HEK293 (cell line): ENCODE data around the gene C6orf89.

ENCODE experiments used
- CTCF ChIA-PET: fragments of 350-600 bp; formaldehyde crosslinking; extraction: SDS; loops from one replicate; lab custom pipeline; 2021; ENCODE audit warnings: antibody characterized with exemption; lab: Yijun Ruan, JAX
- POLR2A ChIA-PET: fragments of 300-600 bp; formaldehyde crosslinking; extraction: SDS; loops from one replicate; lab custom pipeline; 2020; ENCODE audit warnings: antibody characterized with exemption, inconsistent platforms; lab: Yijun Ruan, JAX
- H3K27ac ChIP-seq: fragments of 200-500 bp; sonication (Bioruptor generic); 2 replicates; pipeline ENCODE4 v1.5.1; 2014; ENCODE audit warnings: low read depth, low read length, control low read depth, inconsistent platforms; ENCODE audit errors: extremely low read depth
- H3K36me3 ChIP-seq, 2 experiments: fragments of 200-500 bp in 1 of 2; sonication (Bioruptor generic) in 1 of 2; 1 replicate in 1 of 2; 2 replicates in 1 of 2; pipeline ENCODE4 v1.5.1; 2014 to 2017; ENCODE audit warnings: inconsistent platforms in 2 of 2, low read length in 2 of 2; ENCODE audit not compliant: control insufficient read depth in 2 of 2, insufficient read depth in 1 of 2
- H3K4me1 ChIP-seq: fragments of 200-500 bp; sonication (Bioruptor generic); 2 replicates; pipeline ENCODE4 v1.5.1; 2014; ENCODE audit warnings: mild to moderate bottlenecking, low read length, inconsistent platforms; ENCODE audit not compliant: control insufficient read depth, insufficient read depth
- H3K4me3 ChIP-seq: 2 replicates; pipeline ENCODE4 v1.5.1; 2011; ENCODE audit warnings: low read depth, mild to moderate bottlenecking, control low read depth, low read length, moderate library complexity
- H3K9me3 ChIP-seq: fragments of 200-500 bp; sonication (Bioruptor generic); 2 replicates; pipeline ENCODE4 v1.5.1; 2014; ENCODE audit warnings: low read depth, low read length, inconsistent platforms; ENCODE audit not compliant: control insufficient read depth, insufficient read depth
- ATF2 ChIP-seq: fragments of 450-650 bp; formaldehyde crosslinking; IDR thresholded peaks from 2 replicates; pipeline ENCODE4 v1.5.1; 2016; ENCODE audit warnings: missing biosample characterization, missing genetic modification characterization, low read depth
- EGR2 ChIP-seq: fragments of 450-650 bp; formaldehyde crosslinking; IDR thresholded peaks from 2 replicates; pipeline ENCODE4 v1.5.1; 2016; ENCODE audit warnings: low read depth, missing biosample characterization, missing genetic modification characterization
- KLF9 ChIP-seq: fragments of 450-650 bp; formaldehyde crosslinking; IDR thresholded peaks from 2 replicates; pipeline ENCODE4 v1.5.1; 2016; ENCODE audit warnings: missing biosample characterization, missing genetic modification characterization, low read depth
- PRDM4 ChIP-seq: fragments of 450-650 bp; formaldehyde crosslinking; IDR thresholded peaks from 2 replicates; pipeline ENCODE4 v1.5.1; 2017; ENCODE audit warnings: missing biosample characterization, missing genetic modification characterization
- REPIN1 ChIP-seq: fragments of 450-650 bp; formaldehyde crosslinking; IDR thresholded peaks from 2 replicates; pipeline ENCODE4 v1.5.1; 2017; ENCODE audit warnings: missing biosample characterization, missing genetic modification characterization, low read depth
- SP2 ChIP-seq: fragments of 450-650 bp; formaldehyde crosslinking; IDR thresholded peaks from 2 replicates; pipeline ENCODE4 v1.5.1; 2016; ENCODE audit warnings: missing biosample characterization, missing genetic modification characterization
- WT1 ChIP-seq: fragments of 450-650 bp; formaldehyde crosslinking; IDR thresholded peaks from 2 replicates; pipeline ENCODE4 v1.5.1; 2016; ENCODE audit warnings: missing biosample characterization, missing genetic modification characterization
- ZEB2 ChIP-seq: fragments of 450-650 bp; formaldehyde crosslinking; IDR thresholded peaks from 2 replicates; pipeline ENCODE4 v1.5.1; 2016; ENCODE audit warnings: missing biosample characterization, missing genetic modification characterization
- ZFP37 ChIP-seq: fragments of 450-650 bp; formaldehyde crosslinking; IDR thresholded peaks from 2 replicates; pipeline ENCODE4 v1.5.1; 2016; ENCODE audit warnings: missing biosample characterization, missing genetic modification characterization
- ZNF19 ChIP-seq: fragments of 450-650 bp; formaldehyde crosslinking; IDR thresholded peaks from 2 replicates; pipeline ENCODE4; 2016; ENCODE audit warnings: missing biosample characterization, missing genetic modification characterization, low read depth
- ZNF26 ChIP-seq: fragments of 450-650 bp; formaldehyde crosslinking; IDR thresholded peaks from 2 replicates; pipeline ENCODE4 v1.5.1; 2016; ENCODE audit warnings: missing biosample characterization, missing genetic modification characterization
- ZNF335 ChIP-seq: fragments of 450-650 bp; formaldehyde crosslinking; conservative IDR thresholded peaks from 2 replicates; pipeline ENCODE4 v1.5.1; 2016; ENCODE audit warnings: missing biosample characterization, missing genetic modification characterization
- ZNF354C ChIP-seq: fragments of 450-650 bp; formaldehyde crosslinking; IDR thresholded peaks from 2 replicates; pipeline ENCODE4 v1.5.1; 2016; ENCODE audit warnings: missing biosample characterization, missing genetic modification characterization, low read depth, borderline replicate concordance
- ZNF404 ChIP-seq: fragments of 450-650 bp; formaldehyde crosslinking; IDR thresholded peaks from 2 replicates; pipeline ENCODE4 v1.5.1; 2017; ENCODE audit warnings: missing biosample characterization, missing genetic modification characterization
- ZNF510 ChIP-seq: fragments of 450-650 bp; formaldehyde crosslinking; IDR thresholded peaks from 2 replicates; pipeline ENCODE4 v1.5.1; 2018; ENCODE audit warnings: mild to moderate bottlenecking, missing genetic modification characterization, missing biosample characterization; ENCODE audit not compliant: insufficient replicate concordance
- ZNF544 ChIP-seq: fragments of 450-650 bp; formaldehyde crosslinking; IDR thresholded peaks from 2 replicates; pipeline ENCODE4 v1.5.0; 2017; ENCODE audit warnings: missing biosample characterization, missing genetic modification characterization
- ZNF610 ChIP-seq: fragments of 450-650 bp; formaldehyde crosslinking; IDR thresholded peaks from 2 replicates; pipeline ENCODE4 v1.5.1; 2016; ENCODE audit warnings: missing biosample characterization, missing genetic modification characterization, borderline replicate concordance
- ZSCAN4 ChIP-seq: fragments of 450-650 bp; formaldehyde crosslinking; IDR thresholded peaks from 2 replicates; pipeline ENCODE4 v1.5.1; 2017; ENCODE audit warnings: missing biosample characterization, missing genetic modification characterization

Gene C6orf89

GRCh38 chr6:36845233-36845632 is 40.5 kb upstream of the C6orf89 start:
- ChIA-PET POLR2A (no interaction called here), CTCF (interaction anchor here (2.1 to 11.0 kb wide), 2 partner anchors 13 to 76 kb away, joined by 4 to 298 read pairs; no protein-coding TSS in a partner anchor)
- no peaks in the 10 kb centered on the region for H3K9me3 ChIP-seq
- TF ChIP-seq ZFP37 (tag by site-specific recombination): no peak
- TF ChIP-seq PRDM4 (tag by site-specific recombination): no peak
- TF ChIP-seq ZNF510: no peak
- no peak for TF ChIP-seq REPIN1 (tag by site-specific recombination)
- no peak for TF ChIP-seq ZNF26
- no peak for TF ChIP-seq ZNF544 (tag by site-specific recombination)
- TF ChIP-seq WT1: no peak
- no peak for TF ChIP-seq KLF9
- no peak for TF ChIP-seq ZSCAN4 (tag by site-specific recombination)
- H3K36me3 ChIP-seq: peaks cover 0 to 1% of the 10 kb centered on the region in 2 experiments; a peak in 1 of 3 replicates
- no peak overlapping the region for H3K27ac ChIP-seq
- H3K4me1 ChIP-seq: no peaks in the 10 kb centered on the region; the same call in 1 of the 2 replicates
- H3K4me3 ChIP-seq: no peak overlapping the region

GRCh38 chr6:36847152-36847551 is 38.6 kb upstream of the C6orf89 start:
- TF ChIP-seq ZNF354C (tag by site-specific recombination): no peak
- no peak for TF ChIP-seq SP2 (tag by site-specific recombination)
- no peak for TF ChIP-seq ATF2 (tag by site-specific recombination)
- TF ChIP-seq ZEB2 (tag by site-specific recombination): no peak
- TF ChIP-seq ZNF19 (tag by site-specific recombination): no peak
- no peak for TF ChIP-seq ZNF404
- TF ChIP-seq ZNF335 (tag by site-specific recombination): no peak
- no peak for TF ChIP-seq ZNF610
- TF ChIP-seq EGR2 (tag by site-specific recombination): no peak
- no peak for TF ChIP-seq ZFP37 (tag by site-specific recombination)
- Histone ChIP-seq H3K4me3 (no peak overlapping the region), H3K4me1 (no peaks in the 10 kb centered on the region; the same call in 1 of the 2 replicates), H3K9me3 (no peaks in the 10 kb centered on the region), H3K27ac (no peak overlapping the region), H3K36me3 (peaks cover 0 to 5% of the 10 kb centered on the region in 2 experiments; a peak in 1 of 3 replicates)
- ChIA-PET POLR2A (interaction anchor here (3.1 kb wide), 1 partner anchor 27 kb away, joined by 14 read pairs; the partner anchor contains the start of gene PPIL1), CTCF (interaction anchor here (0.7 to 11.0 kb wide), 8 partner anchors 10 to 171 kb away, joined by 3 to 298 read pairs (median 8); partner anchors contain the start of genes C6orf89 and PPIL1)
